B cell (primary cell): ENCODE results near the gene SLC25A29.

Experiments used
- EZH2 ChIP-seq: IDR thresholded peaks from 2 replicates; pipeline ENCODE4 v1.6.1; 2012; ENCODE audit warnings: borderline replicate concordance, low read depth, mild to moderate bottlenecking, moderate library complexity, low read length; ENCODE audit not compliant: insufficient read depth, poor library complexity, severe bottlenecking
- TF ChIP-seq, protein P1 (sequence below): fragments of 200-600 bp; IDR thresholded peaks from one replicate; pipeline ENCODE4 v1.8.0; 2022; ENCODE audit warnings: antibody characterized with exemption, mild to moderate bottlenecking

DNA sequence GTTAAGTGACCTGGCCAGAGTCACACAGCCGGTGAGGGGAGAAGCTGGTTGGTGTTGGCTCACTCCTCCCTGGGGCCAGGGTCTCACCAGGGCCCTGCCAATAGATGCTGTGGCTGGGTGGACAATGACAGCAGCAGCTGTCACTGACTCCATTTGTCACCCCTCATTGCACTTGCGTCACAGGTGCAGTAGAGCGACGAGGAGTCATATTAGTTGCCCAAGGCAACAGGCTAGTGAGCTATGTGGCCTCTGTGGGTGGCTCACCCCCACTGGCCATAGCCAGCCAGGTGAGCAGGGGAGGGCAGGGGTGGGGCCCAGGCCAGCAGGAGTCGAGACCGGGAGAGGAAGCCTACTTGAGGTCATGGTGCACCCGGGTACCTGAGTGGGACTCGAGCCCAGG, 26.6 kb upstream of the SLC25A29 start:
- TF ChIP-seq, protein P1, sequence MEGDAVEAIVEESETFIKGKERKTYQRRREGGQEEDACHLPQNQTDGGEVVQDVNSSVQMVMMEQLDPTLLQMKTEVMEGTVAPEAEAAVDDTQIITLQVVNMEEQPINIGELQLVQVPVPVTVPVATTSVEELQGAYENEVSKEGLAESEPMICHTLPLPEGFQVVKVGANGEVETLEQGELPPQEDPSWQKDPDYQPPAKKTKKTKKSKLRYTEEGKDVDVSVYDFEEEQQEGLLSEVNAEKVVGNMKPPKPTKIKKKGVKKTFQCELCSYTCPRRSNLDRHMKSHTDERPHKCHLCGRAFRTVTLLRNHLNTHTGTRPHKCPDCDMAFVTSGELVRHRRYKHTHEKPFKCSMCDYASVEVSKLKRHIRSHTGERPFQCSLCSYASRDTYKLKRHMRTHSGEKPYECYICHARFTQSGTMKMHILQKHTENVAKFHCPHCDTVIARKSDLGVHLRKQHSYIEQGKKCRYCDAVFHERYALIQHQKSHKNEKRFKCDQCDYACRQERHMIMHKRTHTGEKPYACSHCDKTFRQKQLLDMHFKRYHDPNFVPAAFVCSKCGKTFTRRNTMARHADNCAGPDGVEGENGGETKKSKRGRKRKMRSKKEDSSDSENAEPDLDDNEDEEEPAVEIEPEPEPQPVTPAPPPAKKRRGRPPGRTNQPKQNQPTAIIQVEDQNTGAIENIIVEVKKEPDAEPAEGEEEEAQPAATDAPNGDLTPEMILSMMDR: no peak
- no peak for TF ChIP-seq EZH2
